Measurements from ENCODE around the gene ZNF253. TPM values are rescaled to one million over a fixed set of nuclear protein-coding genes. Genes with fewer than 3 reads are reported as not detected.

Gene ZNF253
- total RNA-seq, 4 donors from 2014 or later, result 25.7 to 31.6 (median 27.2) TPM

DNA sequence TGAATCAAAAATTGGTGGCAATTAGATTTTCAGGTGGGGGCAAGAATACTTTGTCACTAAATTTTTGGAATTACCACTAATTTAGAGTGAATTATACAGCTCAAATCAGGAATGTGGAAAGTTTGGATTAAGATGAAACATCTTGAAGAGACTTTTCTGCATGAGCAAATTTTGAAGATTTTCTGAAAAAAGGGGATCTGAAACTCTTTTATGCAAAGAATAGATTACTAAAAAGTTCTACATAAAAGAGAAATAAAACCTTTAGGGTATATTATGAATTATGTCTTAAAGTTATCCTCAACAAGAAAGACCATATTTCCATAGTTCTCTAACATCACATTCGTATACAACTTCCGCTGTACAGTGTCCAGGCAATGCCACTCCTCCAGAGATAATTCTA, 71.7 kb downstream of the ZNF253 start:
- Histone ChIP-seq H3K4me3 (replicated peaks in 1 of 3) (no peak overlapping the region), H3K27ac (peak overlapping the region in 2 of 3 donors; percentile 57 to 88), H3K9me3 (no peaks in the 10 kb centered on the region), H3K27me3 (no peaks in the 10 kb centered on the region), H3K36me3 (peaks cover 8 to 12% of the 10 kb centered on the region in 2 donors), H3K4me1 (peaks cover 22 to 38% of the 10 kb centered on the region in 2 donors)
- WGBS, 2 donors, result 87 to 89% methylated on average over 2 of the region's 2 CpGs
- intact Hi-C loops (cut with DNase I), result no loop called here
- TF ChIP-seq POLR2A (IDR thresholded peaks at IDR 0.05), result no peak
- TF ChIP-seq, protein P1, sequence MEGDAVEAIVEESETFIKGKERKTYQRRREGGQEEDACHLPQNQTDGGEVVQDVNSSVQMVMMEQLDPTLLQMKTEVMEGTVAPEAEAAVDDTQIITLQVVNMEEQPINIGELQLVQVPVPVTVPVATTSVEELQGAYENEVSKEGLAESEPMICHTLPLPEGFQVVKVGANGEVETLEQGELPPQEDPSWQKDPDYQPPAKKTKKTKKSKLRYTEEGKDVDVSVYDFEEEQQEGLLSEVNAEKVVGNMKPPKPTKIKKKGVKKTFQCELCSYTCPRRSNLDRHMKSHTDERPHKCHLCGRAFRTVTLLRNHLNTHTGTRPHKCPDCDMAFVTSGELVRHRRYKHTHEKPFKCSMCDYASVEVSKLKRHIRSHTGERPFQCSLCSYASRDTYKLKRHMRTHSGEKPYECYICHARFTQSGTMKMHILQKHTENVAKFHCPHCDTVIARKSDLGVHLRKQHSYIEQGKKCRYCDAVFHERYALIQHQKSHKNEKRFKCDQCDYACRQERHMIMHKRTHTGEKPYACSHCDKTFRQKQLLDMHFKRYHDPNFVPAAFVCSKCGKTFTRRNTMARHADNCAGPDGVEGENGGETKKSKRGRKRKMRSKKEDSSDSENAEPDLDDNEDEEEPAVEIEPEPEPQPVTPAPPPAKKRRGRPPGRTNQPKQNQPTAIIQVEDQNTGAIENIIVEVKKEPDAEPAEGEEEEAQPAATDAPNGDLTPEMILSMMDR (IDR thresholded peaks at IDR 0.05), result no peak
- DNase-seq, result no peak

DNA sequence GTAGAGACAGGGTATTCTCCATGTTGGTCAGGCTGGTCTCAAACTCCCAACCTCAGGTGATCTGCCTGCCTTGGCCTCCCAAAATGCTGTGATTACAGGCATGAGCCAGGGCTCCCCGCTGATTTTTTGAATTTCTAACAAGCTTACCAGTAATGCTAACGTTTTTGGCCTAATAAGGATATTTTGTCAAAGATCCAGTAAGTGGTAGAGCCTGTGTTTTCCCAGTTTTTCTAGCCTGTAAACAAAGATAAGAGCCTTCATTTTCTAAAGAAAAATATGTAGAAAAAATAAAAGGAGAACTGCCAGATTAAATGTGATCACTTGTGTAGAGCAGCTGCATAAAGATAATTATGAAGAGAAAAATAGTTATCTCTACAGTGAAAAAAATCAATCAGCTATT, 72.8 kb downstream of the ZNF253 start:
- no peak overlapping the region for H3K4me3 ChIP-seq (replicated peaks in 1 of 3)
- H3K27me3 ChIP-seq, result no peaks in the 10 kb centered on the region
- H3K36me3 ChIP-seq, result peaks cover 4 to 6% of the 10 kb centered on the region in 2 donors
- H3K4me1 ChIP-seq, result peaks cover 22 to 42% of the 10 kb centered on the region in 2 donors
- TF ChIP-seq POLR2A (IDR thresholded peaks at IDR 0.05), result no peak
- TF ChIP-seq, protein P1 (IDR thresholded peaks at IDR 0.05), result no peak
- peak overlapping the region; percentile 1 to 88 (median 63) for H3K27ac ChIP-seq
- intact Hi-C loops (cut with DNase I), result no loop called here
- no peaks in the 10 kb centered on the region for H3K9me3 ChIP-seq
- DNase-seq, result no peak
- 35 to 39% methylated on average over 2 of the region's 2 CpGs for WGBS, 2 donors

DNA sequence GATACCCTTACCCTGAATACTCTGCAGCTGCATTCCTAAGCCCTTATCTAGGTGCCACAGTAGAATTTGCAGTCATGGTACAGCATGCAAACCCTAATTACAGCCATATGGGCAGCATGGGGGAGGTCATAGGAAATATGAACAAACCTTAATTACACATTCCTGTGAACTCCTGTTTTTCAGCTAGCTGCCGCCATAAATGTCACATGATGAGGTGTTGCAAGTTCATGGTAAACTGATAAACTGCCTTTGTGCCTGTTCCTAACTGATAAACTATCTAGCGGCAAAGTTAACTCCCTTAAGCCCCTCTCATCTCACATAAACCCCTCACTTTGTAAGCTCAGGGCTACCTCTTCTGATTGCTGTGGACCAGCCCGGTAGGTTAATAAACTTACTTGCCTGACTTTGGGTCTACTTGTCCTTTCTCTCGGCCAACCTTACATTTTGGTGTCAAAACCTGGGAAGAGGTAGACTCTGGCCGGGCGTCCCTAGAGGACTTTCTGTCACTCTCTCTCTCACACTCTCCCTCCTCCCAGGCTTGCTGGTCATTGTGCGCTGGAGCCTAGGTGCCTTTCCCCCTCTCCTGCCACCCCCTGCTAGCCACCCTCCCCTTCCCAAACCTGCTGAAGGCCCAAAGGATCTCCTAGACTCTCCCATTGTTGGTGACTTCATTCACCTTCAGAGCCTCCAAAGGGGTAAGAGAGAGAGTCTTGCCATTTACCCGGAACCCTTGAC, 78.3 kb downstream of the ZNF253 start:
- Histone ChIP-seq H3K36me3 (no peaks in the 10 kb centered on the region), H3K27me3 (no peaks in the 10 kb centered on the region), H3K27ac (no peak overlapping the region), H3K9me3 (no peaks in the 10 kb centered on the region), H3K4me1 (peaks cover 12 to 29% of the 10 kb centered on the region in 2 donors), H3K4me3 (replicated peaks in 1 of 3) (no peak overlapping the region)
- WGBS, 2 donors, result 92% methylated on average over 8 of the region's 8 CpGs
- no peak for TF ChIP-seq POLR2A (IDR thresholded peaks at IDR 0.05)
- intact Hi-C loops (cut with DNase I), result no loop called here
- no peak for DNase-seq

Other genes starting within 250 kb of the ZNF253 start
- 10 to 100 TPM; 22.5 to 62.4 (median 38.4) TPM for gene PBX4, start 247.2 kb upstream of the ZNF253 start, total RNA-seq
- gene LPAR2, start 237.7 kb upstream of the ZNF253 start, total RNA-seq, result 10 to 100 TPM; 10.2 to 35.2 (median 22.9) TPM
- 10 to 100 TPM; 12.9 to 23.5 (median 17.3) TPM for gene GMIP, start 222.2 kb upstream of the ZNF253 start, total RNA-seq
- 100 to 1,000 TPM in 3 of 4 donors, 10 to 100 TPM in 1; 97.3 to 293 (median 129) TPM for gene ATP13A1, start 202.2 kb upstream of the ZNF253 start, total RNA-seq
- gene ZNF101, start 197.0 kb upstream of the ZNF253 start, total RNA-seq, result 10 to 100 TPM in 2 of 4 donors, 1 to 10 TPM in 2; 6.9 to 13.4 (median 11.3) TPM
- gene ZNF14, start 132.8 kb upstream of the ZNF253 start, total RNA-seq, result 10 to 100 TPM; 13.8 to 21.1 (median 17.7) TPM
- gene ZNF506, start 44.1 kb upstream of the ZNF253 start, total RNA-seq, result 100 to 1,000 TPM in 1 of 4 donors, 10 to 100 TPM in 3; 57.9 to 112 (median 76.5) TPM
- 10 to 100 TPM; 12.2 to 29.0 (median 23.2) TPM for gene ZNF93, start 35.1 kb downstream of the ZNF253 start, total RNA-seq
- gene ZNF682, start 173.6 kb downstream of the ZNF253 start, total RNA-seq, result 10 to 100 TPM; 11.4 to 20.4 (median 12.1) TPM
- gene ZNF90, start 212.1 kb downstream of the ZNF253 start, total RNA-seq, result 10 to 100 TPM; 15.3 to 29.0 (median 17.4) TPM